Tibial nerve (tissue), 4 donors: ENCODE results near the gene PAPPA. TPM values are rescaled to one million over a fixed set of nuclear protein-coding genes. Genes with fewer than 3 reads are reported as not detected.

Experiments
- DNase-seq, 2 donors: peaks; one replicate each; pipeline ENCODE4 v3.0.0-alpha.2; 2019; ENCODE audit warnings: low spot score in 2 of 2
- H3K27ac ChIP-seq, 4 donors: fragments of 200-600 bp; sonication (generic) in 3 of 4; one replicate each; pipeline ENCODE4 v1.5.1; 2017 to 2019; ENCODE audit warnings: mild to moderate bottlenecking in 1 of 4
- H3K27me3 ChIP-seq, 2 donors: fragments of 200-600 bp; sonication (generic) in 1 of 2; one replicate each; pipeline versions ENCODE4 v1.5.1 to v1.6.0; 2017 to 2019
- H3K36me3 ChIP-seq, 3 donors: fragments of 200-600 bp; sonication (generic); one replicate each; pipeline ENCODE4 v1.5.1; 2018 to 2019
- H3K4me1 ChIP-seq, 4 donors: fragments of 200-600 bp; sonication (generic) in 3 of 4; one replicate each; pipeline ENCODE4 v1.5.1; 2017 to 2019
- H3K4me3 ChIP-seq, 4 donors: fragments of 200-600 bp; sonication (generic) in 3 of 4; one replicate each; pipeline ENCODE4 v1.5.1; 2017 to 2019; ENCODE audit warnings: mild to moderate bottlenecking in 1 of 4, moderate library complexity in 1 of 4
- H3K9me3 ChIP-seq, 4 donors: fragments of 200-600 bp; sonication (generic) in 3 of 4; one replicate each; pipeline ENCODE4 v1.5.1; 2017 to 2019
- CTCF ChIP-seq, 5 experiments: fragments of 200-600 bp in 3 of 5; fragments of 450-650 bp in 2 of 5; sonication (generic) in 3 of 5; IDR thresholded peaks; one replicate each; pipeline ENCODE4 v1.5.1; 2016 to 2019; ENCODE audit warnings: antibody characterized with exemption in 5 of 5, mild to moderate bottlenecking in 3 of 5, moderate library complexity in 2 of 5
- EP300 ChIP-seq, 2 donors: sonication (generic); formaldehyde crosslinking; IDR thresholded peaks; one replicate each; pipeline ENCODE4 v1.6.1; 2017; ENCODE audit warnings: antibody characterized with exemption in 2 of 2, mild to moderate bottlenecking in 1 of 2
- POLR2A ChIP-seq, 2 donors: fragments of 450-650 bp; IDR thresholded peaks; one replicate each; pipeline ENCODE4 v1.6.1; 2017; ENCODE audit warnings: antibody characterized with exemption in 2 of 2, mild to moderate bottlenecking in 2 of 2, moderate library complexity in 2 of 2
- WGBS, 2 donors: methylation state at CpG; one replicate each; pipeline ENCODE4 v1.1.5; 2018; 5-methylcytosine and 5-hydroxymethylcytosine counted together
- total RNA-seq, 4 donors: library from RNA; depleted of rRNA; stranded (reverse); fragments of >200 nt; gene quantifications; one replicate each; pipeline ENCODE4 v1.1.0, GENCODE V29; 2016

Gene PAPPA
- total RNA-seq, 4 donors from 2014 or later, result 1.0 to 8.1 (median 4.0) TPM

- Histone ChIP-seq H3K4me1 (peaks cover 0 to 4% (median 0%) of the 10 kb centered on the region in 4 donors), H3K36me3 (no peaks in the 10 kb centered on the region), H3K9me3 (no peaks in the 10 kb centered on the region), H3K4me3 (no peak overlapping the region), H3K27ac (no peak overlapping the region), H3K27me3 (no peaks in the 10 kb centered on the region)
- WGBS, 2 donors, result 90 to 92% methylated on average over 5 of the region's 5 CpGs
- DNase-seq, result no peak
- TF ChIP-seq EP300 (IDR thresholded peaks at IDR 0.05) (no peak), CTCF (IDR thresholded peaks at IDR 0.05) (no peak), POLR2A (IDR thresholded peaks at IDR 0.05) (no peak)
These were observed 50.8 kb downstream of the PAPPA start for GRCh38 chr9:116204252-116204882.

- 90 to 94% methylated on average over 4 of the region's 4 CpGs for WGBS, 2 donors
These were observed 54.0 kb downstream of the PAPPA start for GRCh38 chr9:116207371-116208111.

GRCh38 chr9:116208417-116209232 is 55.0 kb downstream of the PAPPA start:
- DNase-seq, result no peak
- H3K4me1 ChIP-seq, result peaks cover 0 to 4% (median 0%) of the 10 kb centered on the region in 4 donors
- no peaks in the 10 kb centered on the region for H3K27me3 ChIP-seq
- WGBS, 2 donors, result 65 to 69% methylated on average over 5 of the region's 5 CpGs
- TF ChIP-seq POLR2A (IDR thresholded peaks at IDR 0.05) (no peak), EP300 (IDR thresholded peaks at IDR 0.05) (no peak), CTCF (IDR thresholded peaks at IDR 0.05) (no peak)
- H3K4me3 ChIP-seq, result no peak overlapping the region
- H3K36me3 ChIP-seq, result peaks cover 0 to 12% (median 0%) of the 10 kb centered on the region in 3 donors
- H3K9me3 ChIP-seq, result no peaks in the 10 kb centered on the region
- no peak overlapping the region for H3K27ac ChIP-seq

More at GRCh38 chr9:116207371-116208111, 54.0 kb downstream of the PAPPA start:
- no peak overlapping the region for H3K4me3 ChIP-seq
- no peaks in the 10 kb centered on the region for H3K9me3 ChIP-seq
- no peak overlapping the region for H3K27ac ChIP-seq
- H3K36me3 ChIP-seq, result peaks cover 0 to 12% (median 0%) of the 10 kb centered on the region in 3 donors
- TF ChIP-seq POLR2A (IDR thresholded peaks at IDR 0.05) (no peak), EP300 (IDR thresholded peaks at IDR 0.05) (no peak), CTCF (IDR thresholded peaks at IDR 0.05) (no peak)
- peaks cover 0 to 4% (median 0%) of the 10 kb centered on the region in 4 donors for H3K4me1 ChIP-seq
- no peaks in the 10 kb centered on the region for H3K27me3 ChIP-seq
- no peak for DNase-seq

GRCh38 chr9:116209414-116210116 is 56.0 kb downstream of the PAPPA start:
- no peaks in the 10 kb centered on the region for H3K27me3 ChIP-seq
- no peak overlapping the region for H3K27ac ChIP-seq
- TF ChIP-seq POLR2A (IDR thresholded peaks at IDR 0.05), result no peak
- no peak for TF ChIP-seq EP300 (IDR thresholded peaks at IDR 0.05)
- TF ChIP-seq CTCF (IDR thresholded peaks at IDR 0.05), result no peak
- peaks cover 0 to 4% (median 0%) of the 10 kb centered on the region in 4 donors for H3K4me1 ChIP-seq
- H3K9me3 ChIP-seq, result no peaks in the 10 kb centered on the region
- H3K4me3 ChIP-seq, result no peak overlapping the region
- peaks cover 0 to 12% (median 0%) of the 10 kb centered on the region in 3 donors for H3K36me3 ChIP-seq
- DNase-seq, result no peak
- 90 to 92% methylated on average over 1 of the region's 1 CpG for whole genome bisulfite sequencing, 2 donors
